A673 (cell line): Measurements from ENCODE around the gene POMZP3. TPM values are rescaled to one million over a fixed set of nuclear protein-coding genes. Genes with fewer than 3 reads are reported as not detected.
"Not testable (repeated sequence)": the region's sequence is repeated elsewhere in the genome, so short reads cannot be mapped to it uniquely, and the experiment has no call there.

Source experiments
- Bru-seq: library from RNA; stranded (reverse); fragments of 400-500 nt; gene quantifications from one replicate; lab custom pipeline; 2021; lab: Mats Ljungman, UMichigan
- BruChase-seq, 2 experiments: library from RNA; stranded (reverse); fragments of 400-500 nt; gene quantifications; one replicate each; lab custom pipeline; 2021; lab: Mats Ljungman, UMichigan
- BruUV-seq: library from RNA; stranded (reverse); fragments of 400-500 nt; replicated peaks from 2 replicates; lab custom pipeline; 2021; lab: Mats Ljungman, UMichigan
- CTCF ChIA-PET: fragments of 300-600 bp; sonication (Branson Sonifier 250); formaldehyde crosslinking; loops from one replicate; lab custom pipeline; 2022; ENCODE audit warnings: antibody characterized with exemption; lab: Charles Lee
- POLR2A ChIA-PET: fragments of 300-600 bp; sonication (Branson Sonifier 250); formaldehyde crosslinking; loops from one replicate; lab custom pipeline; 2022; ENCODE audit warnings: antibody characterized with exemption; ENCODE audit not compliant: low non-redundant PET; lab: Charles Lee
- DNase-seq: peaks from one replicate; pipeline ENCODE4 v3.0.0-alpha.2; 2015; ENCODE audit warnings: low spot score
- H3K27ac ChIP-seq: fragments of 200-600 bp; sonication (generic); 2 replicates; pipeline ENCODE4 v1.5.1; 2016; ENCODE audit warnings: mixed run types, low read depth, mild to moderate bottlenecking, mixed read lengths, antibody characterized with exemption, low read length; ENCODE audit not compliant: poor library complexity, severe bottlenecking
- H3K27me3 ChIP-seq: fragments of 200-600 bp; sonication (generic); replicated peaks from 2 replicates; pipeline ENCODE4 v1.6.1; 2017; ENCODE audit warnings: mixed run types, low read depth, mild to moderate bottlenecking, mixed read lengths, antibody characterized with exemption, low read length; ENCODE audit not compliant: insufficient read depth, poor library complexity
- H3K36me3 ChIP-seq: fragments of 200-600 bp; sonication (generic); 2 replicates; pipeline ENCODE4 v1.6.1; 2016; ENCODE audit warnings: mixed run types, mild to moderate bottlenecking, mixed read lengths, antibody characterized with exemption, low read length; ENCODE audit not compliant: insufficient read depth, poor library complexity, severe bottlenecking
- H3K4me1 ChIP-seq: fragments of 200-600 bp; sonication (generic); 2 replicates; pipeline ENCODE4 v1.6.1; 2017; ENCODE audit warnings: mixed run types, mild to moderate bottlenecking, mixed read lengths, antibody characterized with exemption, low read length; ENCODE audit not compliant: insufficient read depth, poor library complexity, severe bottlenecking
- H3K4me3 ChIP-seq: fragments of 200-600 bp; sonication (generic); 2 replicates; pipeline ENCODE4 v1.5.1; 2016; ENCODE audit warnings: low read depth, mixed run types, mild to moderate bottlenecking, mixed read lengths, low read length; ENCODE audit not compliant: poor library complexity, severe bottlenecking
- H3K9me3 ChIP-seq: fragments of 200-600 bp; sonication (generic); 2 replicates; pipeline ENCODE4 v1.6.1; 2016; ENCODE audit warnings: mixed run types, low read depth, mild to moderate bottlenecking, mixed read lengths, antibody characterized with exemption, low read length; ENCODE audit not compliant: poor library complexity, severe bottlenecking
- intact Hi-C: fragments of 100-400 bp; cut with micrococcal nuclease; formaldehyde crosslinking; loops from one replicate; pipeline ENCODE4 v1.10.0; 2022; ENCODE audit not compliant: unreplicated experiment
- long read RNA-seq: library from polyadenylated mRNA; stranded (forward); transcript quantifications from one replicate; pipeline ENCODE4 v2.0.0, GENCODE V29; 2022
- total RNA-seq: library from RNA; stranded (reverse); gene quantifications from 2 replicates; pipeline ENCODE4 v1.2.3, GENCODE V29; 2021

Gene POMZP3
- total RNA-seq (30.6 and 32.2 TPM in 2 replicates), Bru-seq, nascent RNA (percentile 62 among the genes with signal in this experiment), BruChase-seq, experiment 1, labeled RNA remaining after a 2-hour chase (percentile 50 among the genes with signal in this experiment), BruChase-seq, experiment 2, labeled RNA remaining after a 6-hour chase (percentile 58 among the genes with signal in this experiment)
- long read RNA-seq, transcript POMZP3-202 (7 exons, 1,490 nt): major isoform, 27 of 37 reads
- long read RNA-seq, partial matches to known transcripts: 4 of 37 reads
- long read RNA-seq, other reads (novel, unspliced or antisense): 3 of 37 reads

- H3K4me1 ChIP-seq, POLR2A ChIA-PET, H3K9me3 ChIP-seq, BruUV-seq, H3K36me3 ChIP-seq, H3K27me3 ChIP-seq, CTCF ChIA-PET, intact Hi-C loops: not testable (repeated sequence)
- Histone ChIP-seq H3K4me3 (peak within 1 kb of the TSS; percentile 54), H3K27ac (peak within 1 kb of the TSS; percentile 68)
- peak; percentile 37 for DNase-seq
Measured at GRCh38 chr7:76626989-76627642, at the start of gene POMZP3. POMZP3 (minus strand) TSS chr7:76627279; CDS start chr7:76626064, 1,215 bp downstream.

- CTCF ChIA-PET, H3K4me1 ChIP-seq, H3K4me3 ChIP-seq, POLR2A ChIA-PET, H3K36me3 ChIP-seq, H3K27ac ChIP-seq, H3K27me3 ChIP-seq, DNase-seq, H3K9me3 ChIP-seq, intact Hi-C loops, BruUV-seq: not testable (repeated sequence)
Measured at GRCh38 chr7:76675783-76676182, 48.7 kb upstream of the POMZP3 start.

DNA sequence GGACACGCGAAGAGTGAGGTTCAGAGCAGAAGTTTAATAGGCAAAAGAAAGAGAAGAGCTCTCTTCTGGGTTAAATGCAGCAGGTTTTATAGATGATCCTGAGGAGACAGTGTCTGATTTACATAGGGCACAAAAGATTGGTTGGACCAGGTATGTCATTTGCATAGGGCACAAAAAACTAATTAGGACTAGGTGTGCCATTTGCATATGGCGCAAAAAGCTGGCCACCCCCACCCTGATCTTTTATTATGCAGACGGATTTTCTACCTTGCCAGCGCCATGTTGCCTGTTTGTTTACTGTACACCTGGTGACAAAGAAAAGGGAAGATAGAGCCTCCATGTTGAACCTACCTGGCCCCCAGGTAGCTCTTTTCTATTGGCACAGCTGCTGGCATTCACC, 46.3 kb upstream of the POMZP3 start:
- POLR2A ChIA-PET, H3K36me3 ChIP-seq, H3K4me3 ChIP-seq, CTCF ChIA-PET, H3K9me3 ChIP-seq, BruUV-seq, H3K4me1 ChIP-seq, intact Hi-C loops, H3K27me3 ChIP-seq, H3K27ac ChIP-seq, DNase-seq: not testable (repeated sequence)

- DNase-seq, H3K4me1 ChIP-seq, H3K36me3 ChIP-seq, intact Hi-C loops, H3K27ac ChIP-seq, CTCF ChIA-PET, H3K4me3 ChIP-seq, H3K27me3 ChIP-seq, BruUV-seq, POLR2A ChIA-PET, H3K9me3 ChIP-seq: not testable (repeated sequence)
Measured at GRCh38 chr7:76659212-76659611, 32.1 kb upstream of the POMZP3 start.

- intact Hi-C loops, POLR2A ChIA-PET, H3K36me3 ChIP-seq, BruUV-seq, H3K27ac ChIP-seq, H3K4me3 ChIP-seq, H3K27me3 ChIP-seq, H3K9me3 ChIP-seq, DNase-seq, CTCF ChIA-PET, H3K4me1 ChIP-seq: not testable (repeated sequence)
Measured at GRCh38 chr7:76656425-76656824, 29.3 kb upstream of the POMZP3 start.

- DNase-seq, H3K4me1 ChIP-seq, POLR2A ChIA-PET, H3K9me3 ChIP-seq, H3K4me3 ChIP-seq, CTCF ChIA-PET, H3K27me3 ChIP-seq, H3K36me3 ChIP-seq, intact Hi-C loops, BruUV-seq, H3K27ac ChIP-seq: not testable (repeated sequence)
Measured at GRCh38 chr7:76642620-76643019, 15.5 kb upstream of the POMZP3 start.
